ENCODE data around the gene GPD1L.
A peak's percentile ranks its signal among the peaks of the same experiment; 100 is the strongest.

GPD1L gene

GRCh38 chr3:32175607-32176197 is 69.3 kb downstream of the GPD1L start:
- H3K4me2 ChIP-seq (ENCODE audit: low read length), result no peak overlapping the region
- H3K4me3 ChIP-seq (ENCODE audit: low read depth, low read length, poor library complexity, severe bottlenecking), result no peak overlapping the region
- H3K9me2 ChIP-seq (ENCODE audit: low read depth, low read length), result no peaks in the 10 kb centered on the region
- H3F3A ChIP-seq (ENCODE audit: insufficient read depth, low read length), result no peaks in the 10 kb centered on the region
- no peaks in the 10 kb centered on the region for H4K20me1 ChIP-seq (ENCODE audit: insufficient read depth, low read length)
- no peaks in the 10 kb centered on the region for H3K79me2 ChIP-seq (ENCODE audit: insufficient read depth, low read length)
- no peak overlapping the region for H3K27ac ChIP-seq (ENCODE audit: low read depth, low read length, poor library complexity, severe bottlenecking)
- TF ChIP-seq CTCF (IDR thresholded peaks at IDR 0.05; ENCODE audit: low read length), result peak; percentile 74
- TF ChIP-seq EZH2 (IDR thresholded peaks at IDR 0.05; ENCODE audit: borderline replicate concordance, low read length), result no peak
- H3K36me3 ChIP-seq (ENCODE audit: insufficient read depth, low read length), result peaks cover 5% of the 10 kb centered on the region; the same call in 1 of the 2 replicates
- peaks cover 8% of the 10 kb centered on the region for H3K4me1 ChIP-seq (ENCODE audit: insufficient read depth, low read length, severe bottlenecking)
- no peak overlapping the region for H3K9ac ChIP-seq (ENCODE audit: low read length)
- no peak overlapping the region for H2AFZ ChIP-seq (ENCODE audit: low read length)
- H3K27me3 ChIP-seq (ENCODE audit: insufficient read depth, low read length), result no peaks in the 10 kb centered on the region
- H3K9me3 ChIP-seq (ENCODE audit: low read length), result peaks cover 11% of the 10 kb centered on the region

- TF ChIP-seq EZH2 (IDR thresholded peaks at IDR 0.05; ENCODE audit: borderline replicate concordance, low read length), result no peak
- peak; percentile 81 for TF ChIP-seq CTCF (IDR thresholded peaks at IDR 0.05; ENCODE audit: low read length)
- H3K27ac ChIP-seq (ENCODE audit: low read depth, low read length, poor library complexity, severe bottlenecking), result no peak overlapping the region
- no peaks in the 10 kb centered on the region for H3K36me3 ChIP-seq (ENCODE audit: insufficient read depth, low read length)
Observed at GRCh38 chr3:32176989-32177701, 70.7 kb downstream of the GPD1L start.

GRCh38 chr3:32177702-32178198 is 71.3 kb downstream of the GPD1L start:
- Histone ChIP-seq H3F3A (ENCODE audit: insufficient read depth, low read length) (no peaks in the 10 kb centered on the region), H3K9me3 (ENCODE audit: low read length) (no peaks in the 10 kb centered on the region), H3K4me1 (ENCODE audit: insufficient read depth, low read length, severe bottlenecking) (peaks cover 8% of the 10 kb centered on the region), H3K36me3 (ENCODE audit: insufficient read depth, low read length) (no peaks in the 10 kb centered on the region), H3K9ac (ENCODE audit: low read length) (no peak overlapping the region), H3K79me2 (ENCODE audit: insufficient read depth, low read length) (no peaks in the 10 kb centered on the region), H3K9me2 (ENCODE audit: low read depth, low read length) (no peaks in the 10 kb centered on the region), H3K4me2 (ENCODE audit: low read length) (peak overlapping the region; percentile 57; the same call in 1 of the 2 replicates), H4K20me1 (ENCODE audit: insufficient read depth, low read length) (no peaks in the 10 kb centered on the region), H2AFZ (ENCODE audit: low read length) (peak overlapping the region; percentile 40; the same call in 1 of the 2 replicates), H3K27me3 (ENCODE audit: insufficient read depth, low read length) (no peaks in the 10 kb centered on the region), H3K27ac (ENCODE audit: low read depth, low read length, poor library complexity, severe bottlenecking) (no peak overlapping the region), H3K4me3 (ENCODE audit: low read depth, low read length, poor library complexity, severe bottlenecking) (peak overlapping the region; percentile 14)
- TF ChIP-seq CTCF (IDR thresholded peaks at IDR 0.05; ENCODE audit: low read length) (peak; percentile 90), EZH2 (IDR thresholded peaks at IDR 0.05; ENCODE audit: borderline replicate concordance, low read length) (no peak)

More at GRCh38 chr3:32176989-32177701, 70.7 kb downstream of the GPD1L start:
- H3K9ac ChIP-seq (ENCODE audit: low read length), result no peak overlapping the region
- H3K9me2 ChIP-seq (ENCODE audit: low read depth, low read length), result no peaks in the 10 kb centered on the region
- no peaks in the 10 kb centered on the region for H3K27me3 ChIP-seq (ENCODE audit: insufficient read depth, low read length)
- H3K79me2 ChIP-seq (ENCODE audit: insufficient read depth, low read length), result no peaks in the 10 kb centered on the region
- peak overlapping the region; percentile 57 for H3K4me2 ChIP-seq (ENCODE audit: low read length)
- H2AFZ ChIP-seq (ENCODE audit: low read length), result peak overlapping the region; percentile 40; the same call in 1 of the 2 replicates
- peak overlapping the region; percentile 14 for H3K4me3 ChIP-seq (ENCODE audit: low read depth, low read length, poor library complexity, severe bottlenecking)
- peaks cover 8% of the 10 kb centered on the region for H3K4me1 ChIP-seq (ENCODE audit: insufficient read depth, low read length, severe bottlenecking)
- H4K20me1 ChIP-seq (ENCODE audit: insufficient read depth, low read length), result no peaks in the 10 kb centered on the region
- H3F3A ChIP-seq (ENCODE audit: insufficient read depth, low read length), result no peaks in the 10 kb centered on the region
- no peaks in the 10 kb centered on the region for H3K9me3 ChIP-seq (ENCODE audit: low read length)

All from OCI-LY1 (cell line).